Stromal cell of bone marrow (primary cell): ENCODE results near the gene ADAM12.
"Not testable (repeated sequence)": the region's sequence is repeated elsewhere in the genome, so short reads cannot be mapped to it uniquely, and the experiment has no call there.

Experiments used
- DNase-seq: peaks from one replicate; pipeline ENCODE4 v3.0.0-alpha.2; 2012; ENCODE audit warnings: low read depth

The ADAM12 gene

DNA sequence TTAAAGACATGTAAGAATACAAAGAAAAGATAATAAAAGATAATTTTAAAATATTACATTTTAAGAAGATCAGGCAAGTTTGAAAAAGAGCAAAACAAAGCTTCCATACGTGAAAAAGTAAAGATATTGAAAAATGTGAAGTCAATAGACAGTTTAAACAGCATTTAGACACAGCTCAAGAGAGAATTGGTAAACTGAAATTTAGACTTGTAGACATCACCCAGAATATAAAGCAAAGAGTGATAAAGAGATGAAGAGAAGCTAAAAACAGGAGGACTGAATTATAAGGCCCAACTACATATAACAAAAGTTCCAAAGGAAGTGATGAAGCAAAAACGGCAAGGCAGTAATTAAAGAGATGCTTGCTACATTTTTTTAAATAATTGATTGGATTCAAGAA is 13.8 kb downstream of the ADAM12 start:
- no peak for DNase-seq

DNA sequence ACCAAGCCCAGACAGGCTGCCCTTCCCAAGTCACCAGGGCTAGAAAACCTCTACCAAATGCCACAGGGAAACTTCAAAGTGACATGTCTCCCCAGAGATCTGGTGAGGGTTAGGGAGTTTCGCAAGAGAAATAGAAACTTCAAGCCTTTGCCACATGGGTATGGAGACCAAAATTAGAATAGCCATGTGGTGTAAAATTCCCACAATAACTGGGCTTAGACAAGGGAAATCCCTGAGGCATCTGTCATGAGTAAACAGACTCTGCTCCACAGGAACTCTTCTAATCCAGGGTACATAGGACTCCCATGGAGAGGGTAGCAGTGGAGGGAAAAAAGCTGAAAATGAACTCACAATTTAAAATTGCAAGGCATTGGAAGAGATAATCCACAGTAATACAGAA is 14.3 kb downstream of the ADAM12 start:
- DNase-seq: no peak

- DNase-seq: no peak
Measured at GRCh38 chr10:126373147-126373546, 15.1 kb downstream of the ADAM12 start.

DNA sequence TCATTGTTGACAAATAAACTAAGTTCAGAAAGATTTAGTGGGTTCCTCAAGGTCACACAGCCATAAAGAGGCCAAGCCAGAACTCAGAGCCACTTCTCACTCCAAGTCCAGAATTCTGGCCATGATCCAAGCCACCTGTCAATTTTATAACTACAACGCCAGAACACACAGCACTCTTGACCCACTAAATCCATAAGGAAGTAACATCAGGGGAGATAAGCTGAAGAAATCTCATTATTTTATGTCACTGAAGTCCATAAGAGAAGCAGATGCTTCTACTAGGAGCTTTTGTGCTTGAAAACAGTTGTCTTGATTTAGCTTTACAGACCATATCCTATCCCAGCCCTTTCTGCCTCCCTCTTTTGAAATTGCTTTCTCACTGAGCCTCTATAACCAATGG is 15.9 kb downstream of the ADAM12 start:
- no peak for DNase-seq

- DNase-seq: no peak
Measured at GRCh38 chr10:126369125-126369710, 19.1 kb downstream of the ADAM12 start.

DNA sequence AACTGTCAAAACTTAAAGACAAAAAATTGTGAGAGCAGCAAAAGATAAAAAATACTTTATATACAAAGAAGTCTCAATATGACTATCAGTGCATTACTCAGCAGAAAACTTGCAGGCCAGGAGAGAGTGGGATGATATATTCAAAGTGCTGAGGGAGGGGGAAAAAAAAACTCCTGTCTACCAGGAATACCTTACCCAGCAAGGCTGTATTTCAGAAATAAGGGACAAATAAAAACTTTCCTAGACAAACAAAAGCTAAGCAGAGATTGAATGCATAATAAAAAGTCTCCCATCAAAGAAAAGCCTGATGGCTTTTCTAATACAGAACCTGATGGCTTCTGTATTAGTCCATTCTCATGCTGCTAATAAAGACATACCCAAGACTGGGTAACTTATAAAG is 31.1 kb downstream of the ADAM12 start:
- no peak for DNase-seq

DNA sequence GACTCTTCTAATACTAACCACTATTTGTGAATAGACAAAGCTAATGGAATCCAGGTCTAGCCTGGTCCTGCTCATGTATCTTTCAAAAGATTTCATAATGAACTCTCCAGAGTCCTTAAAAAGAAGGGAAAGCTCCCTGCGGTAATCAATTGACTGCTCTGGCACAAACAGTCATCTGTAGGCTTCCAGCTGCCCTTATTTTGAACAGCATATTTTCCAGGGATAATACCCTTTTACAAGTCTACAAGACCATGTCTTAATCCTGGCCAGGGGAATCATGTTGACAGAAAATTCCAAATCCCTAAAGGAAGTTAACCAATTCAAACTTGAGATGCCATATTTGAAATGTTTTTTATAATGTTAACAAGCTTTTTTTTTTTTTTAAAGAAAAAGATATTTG is 34.6 kb downstream of the ADAM12 start:
- no peak for DNase-seq

GRCh38 chr10:126352453-126352852 is 35.8 kb downstream of the ADAM12 start:
- DNase-seq: no peak

DNA sequence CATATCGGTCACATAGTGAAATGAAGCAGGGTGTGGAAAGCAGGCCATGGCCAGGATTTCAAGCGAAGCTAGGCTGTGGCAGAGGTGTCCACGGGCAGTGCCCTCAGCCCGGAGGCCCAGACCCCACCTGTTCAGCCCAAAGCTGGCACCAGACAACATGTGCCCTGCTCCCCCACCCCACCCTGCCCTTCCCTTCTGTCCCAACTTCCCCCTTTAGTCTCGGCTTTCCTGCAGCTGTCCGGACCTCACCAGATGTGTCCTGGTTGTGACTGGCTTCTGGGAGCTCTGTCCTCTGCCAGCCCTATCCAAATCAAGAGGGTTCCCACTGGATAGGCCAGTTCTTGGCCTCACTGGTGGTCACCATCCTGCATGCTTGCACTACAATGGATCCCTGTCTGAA is 37.3 kb downstream of the ADAM12 start:
- no peak for DNase-seq

DNA sequence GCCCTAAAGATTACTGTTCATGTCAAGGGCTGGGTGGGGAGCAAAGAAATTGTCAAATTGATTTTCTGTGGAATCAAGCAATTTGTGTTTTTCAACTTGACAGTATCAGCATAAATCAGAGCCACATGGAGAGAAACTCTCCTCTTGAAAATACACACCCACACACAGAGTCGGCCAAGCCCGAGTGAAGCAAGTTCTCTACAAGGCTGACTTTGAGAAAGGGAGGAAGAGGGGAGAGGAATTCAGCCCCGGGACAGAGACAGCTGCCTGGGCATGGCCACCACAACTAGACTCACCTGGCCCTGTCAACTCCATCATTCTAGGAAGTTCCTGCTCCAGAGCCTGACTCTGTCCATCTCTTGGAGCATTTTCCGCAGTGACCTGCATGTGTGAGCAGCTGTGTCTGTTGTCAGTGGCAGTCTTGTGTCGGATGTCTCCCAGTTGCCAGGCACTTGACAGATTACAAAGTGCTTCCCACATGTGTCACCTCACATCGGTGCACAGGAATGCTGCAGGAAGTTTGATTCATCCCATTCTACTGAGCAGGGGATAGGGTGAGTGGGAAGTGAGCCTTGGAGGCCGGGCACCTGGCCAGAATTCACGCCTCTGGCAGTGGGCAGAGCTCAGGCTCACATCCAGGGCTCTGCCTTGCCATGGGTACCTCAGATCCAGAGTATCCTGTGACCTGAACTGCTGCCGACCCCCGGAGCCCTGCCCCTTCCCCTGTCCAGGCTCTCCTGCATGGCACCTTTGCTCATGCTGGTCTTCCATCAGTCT is 37.9 kb downstream of the ADAM12 start:
- peak; percentile 67 for DNase-seq

- no peak for DNase-seq
Measured at GRCh38 chr10:126349676-126350075, 38.6 kb downstream of the ADAM12 start.

- DNase-seq: no peak
Measured at GRCh38 chr10:126349101-126349500, 39.2 kb downstream of the ADAM12 start.

GRCh38 chr10:126343496-126343895 is 44.8 kb downstream of the ADAM12 start:
- DNase-seq: not testable (repeated sequence)

DNA sequence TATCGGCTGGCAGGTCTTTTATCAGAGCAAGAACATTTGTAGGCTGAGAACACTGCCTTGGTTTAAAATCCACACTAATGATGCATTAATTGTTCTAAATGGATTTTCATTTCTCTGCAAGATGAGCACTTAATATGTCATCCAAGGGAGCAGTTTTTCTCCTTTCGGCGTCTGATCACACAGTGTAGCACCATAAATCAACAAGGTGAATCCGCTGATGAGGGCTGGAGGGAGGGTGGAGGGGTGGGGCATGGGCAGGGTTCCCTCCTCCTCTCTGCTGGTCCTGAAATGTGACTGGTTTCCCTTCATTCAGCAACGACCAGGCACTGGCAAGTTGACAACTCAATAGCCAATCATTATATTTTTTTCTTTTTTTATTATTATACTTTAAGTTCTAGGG is 45.6 kb downstream of the ADAM12 start:
- no peak for DNase-seq

DNA sequence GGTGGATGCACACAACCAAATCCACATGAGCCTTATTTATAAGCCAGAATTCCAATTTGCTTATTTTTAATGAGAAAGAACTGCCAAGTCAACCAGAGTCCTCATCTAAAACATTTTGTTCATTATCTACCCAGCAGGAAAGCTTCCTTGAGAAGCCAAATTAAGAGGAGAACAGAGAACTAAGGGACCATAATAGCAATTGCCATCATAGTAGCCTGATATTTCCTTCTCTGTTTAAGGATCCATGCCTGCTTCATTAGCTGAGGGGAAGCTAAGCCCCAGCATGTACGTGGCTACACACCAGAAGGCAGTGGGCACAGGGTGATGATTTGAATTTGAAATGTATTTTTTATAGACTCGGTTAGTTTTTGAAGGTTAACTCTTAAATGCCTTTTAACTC is 46.8 kb downstream of the ADAM12 start:
- DNase-seq: no peak

DNA sequence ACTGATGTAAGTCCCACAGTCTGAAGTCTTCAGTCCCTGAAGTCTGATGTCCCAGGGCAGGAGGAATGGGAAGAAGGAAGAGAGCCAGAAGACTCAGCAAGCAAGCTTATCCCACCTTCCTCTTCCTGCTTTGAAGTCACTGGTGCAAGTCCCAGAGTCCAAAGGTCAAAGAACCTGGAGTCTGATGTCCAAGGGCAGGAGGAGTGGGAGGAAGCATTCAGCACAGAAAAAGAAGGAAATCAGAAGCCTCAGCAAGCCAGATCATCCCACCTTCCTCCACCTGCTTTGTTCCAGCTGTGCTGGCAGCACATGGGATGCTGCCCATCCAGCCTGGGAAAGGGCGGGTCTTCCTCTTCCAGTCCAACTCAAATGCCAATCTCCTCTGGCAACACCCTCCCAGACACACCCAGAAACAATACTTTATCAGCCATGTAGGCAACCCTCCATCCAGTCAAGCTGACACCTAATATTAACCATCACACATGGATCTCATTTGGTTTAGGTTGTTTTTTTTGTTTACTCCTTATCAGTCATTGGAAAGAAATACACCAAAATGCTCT is 50.9 kb downstream of the ADAM12 start:
- no peak for DNase-seq

DNA sequence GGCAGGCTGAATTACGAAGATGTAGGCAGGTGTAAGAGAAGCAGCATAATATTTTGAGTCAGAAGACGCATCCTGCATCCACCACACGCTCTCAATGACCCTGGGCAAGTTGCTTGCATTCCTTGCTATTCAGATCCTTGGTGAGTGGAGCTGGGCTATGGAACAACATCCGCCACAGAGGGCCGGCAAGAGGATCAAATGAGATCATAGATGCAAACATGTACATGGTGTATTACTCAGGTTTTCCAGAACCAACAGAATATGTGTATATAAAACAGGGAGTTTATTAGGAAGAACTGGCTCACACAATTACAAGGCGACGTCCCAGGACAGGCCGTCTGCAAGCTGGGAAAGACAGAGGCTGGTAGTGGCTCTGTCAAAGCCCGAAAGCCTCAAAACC is 51.5 kb downstream of the ADAM12 start:
- peak; percentile 6 for DNase-seq

DNA sequence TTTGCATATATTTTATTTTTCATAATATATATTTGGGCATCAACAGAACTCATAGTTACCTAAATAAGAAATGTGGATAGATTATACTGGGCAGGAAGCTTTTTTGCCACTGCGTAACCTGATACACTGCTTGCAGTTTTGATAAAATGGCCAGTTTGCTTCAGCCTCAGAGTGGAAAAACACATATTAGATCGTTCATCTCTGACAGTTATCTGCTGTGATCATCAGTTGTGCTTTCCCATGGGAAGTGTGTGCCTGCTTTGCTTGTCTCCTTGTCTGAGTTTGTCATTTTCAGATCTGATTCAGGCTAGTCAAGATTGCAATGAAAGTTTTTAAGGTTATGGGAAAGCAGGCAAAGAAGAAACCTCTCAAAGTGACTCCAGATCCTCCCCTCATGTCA is 54.0 kb downstream of the ADAM12 start:
- peak; percentile 6 for DNase-seq

DNA sequence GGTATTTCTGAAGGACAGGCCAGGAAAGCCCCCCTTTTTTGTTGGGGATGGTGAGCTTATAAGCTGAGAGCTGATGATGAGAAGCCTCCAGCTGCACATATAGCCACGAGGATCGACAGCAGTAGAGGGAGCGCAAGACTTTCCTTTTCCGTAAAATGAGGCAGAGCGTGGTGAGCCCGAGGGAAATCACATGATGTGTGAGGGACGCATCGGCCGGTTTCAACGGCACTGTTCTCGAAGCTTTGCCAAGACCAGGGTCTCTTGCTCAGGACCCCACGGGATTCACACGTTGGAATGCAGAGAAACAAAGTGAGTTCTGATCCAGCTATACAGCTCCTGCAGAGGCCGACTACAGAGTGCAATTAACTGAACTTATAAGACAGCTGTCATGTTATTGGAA is 55.7 kb downstream of the ADAM12 start:
- DNase-seq: no peak

GRCh38 chr10:126331101-126331500 is 57.2 kb downstream of the ADAM12 start:
- DNase-seq: peak; percentile 6

DNA sequence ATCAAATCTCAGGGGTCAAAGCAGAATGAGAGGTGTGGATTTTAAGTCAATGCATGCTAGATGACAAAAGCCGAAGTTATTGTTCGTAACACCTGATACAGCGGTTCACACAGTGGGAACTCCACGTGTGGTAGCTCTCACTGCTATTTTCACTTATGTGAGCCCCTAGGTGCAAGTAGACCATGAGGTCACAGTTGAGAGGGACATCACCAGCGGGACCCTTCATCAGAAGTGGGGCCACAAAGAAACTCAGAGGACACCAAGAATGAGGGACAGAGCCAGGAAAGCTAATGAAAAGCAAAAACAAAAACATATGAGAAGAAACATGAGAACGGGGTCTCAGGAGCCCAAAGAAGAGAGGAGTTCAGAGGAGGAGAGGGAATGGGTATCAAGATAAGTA is 63.5 kb downstream of the ADAM12 start:
- no peak for DNase-seq

DNA sequence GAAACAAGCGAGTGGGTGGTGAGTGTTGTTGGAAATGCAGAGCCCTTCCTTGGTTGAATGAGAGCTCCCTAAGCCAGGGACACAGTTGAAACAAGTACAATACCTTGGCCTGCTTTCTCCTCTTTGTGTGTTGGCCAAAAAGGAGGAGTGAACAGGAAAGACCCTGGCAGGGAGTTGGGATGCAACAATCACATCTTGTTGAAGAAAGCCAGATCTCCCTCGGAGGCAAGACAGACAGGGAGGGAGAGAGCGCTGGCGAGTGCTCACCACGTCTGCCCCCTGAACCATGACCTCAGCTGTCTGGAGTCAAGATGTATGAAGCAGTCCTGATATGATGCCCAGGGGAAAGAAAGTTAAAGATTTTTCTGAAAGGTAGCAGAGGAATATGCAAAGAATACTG is 66.8 kb downstream of the ADAM12 start:
- no peak for DNase-seq

- DNase-seq: no peak
Measured at GRCh38 chr10:126317751-126318150, 70.5 kb downstream of the ADAM12 start.
